ENCODE measurements around the gene RTN4RL2. TPM values are rescaled to one million over a fixed set of nuclear protein-coding genes. Genes with fewer than 3 reads are reported as not detected.

RTN4RL2 gene
- total RNA-seq, 1 experiment from 2014 or later = 7.0 TPM

DNA sequence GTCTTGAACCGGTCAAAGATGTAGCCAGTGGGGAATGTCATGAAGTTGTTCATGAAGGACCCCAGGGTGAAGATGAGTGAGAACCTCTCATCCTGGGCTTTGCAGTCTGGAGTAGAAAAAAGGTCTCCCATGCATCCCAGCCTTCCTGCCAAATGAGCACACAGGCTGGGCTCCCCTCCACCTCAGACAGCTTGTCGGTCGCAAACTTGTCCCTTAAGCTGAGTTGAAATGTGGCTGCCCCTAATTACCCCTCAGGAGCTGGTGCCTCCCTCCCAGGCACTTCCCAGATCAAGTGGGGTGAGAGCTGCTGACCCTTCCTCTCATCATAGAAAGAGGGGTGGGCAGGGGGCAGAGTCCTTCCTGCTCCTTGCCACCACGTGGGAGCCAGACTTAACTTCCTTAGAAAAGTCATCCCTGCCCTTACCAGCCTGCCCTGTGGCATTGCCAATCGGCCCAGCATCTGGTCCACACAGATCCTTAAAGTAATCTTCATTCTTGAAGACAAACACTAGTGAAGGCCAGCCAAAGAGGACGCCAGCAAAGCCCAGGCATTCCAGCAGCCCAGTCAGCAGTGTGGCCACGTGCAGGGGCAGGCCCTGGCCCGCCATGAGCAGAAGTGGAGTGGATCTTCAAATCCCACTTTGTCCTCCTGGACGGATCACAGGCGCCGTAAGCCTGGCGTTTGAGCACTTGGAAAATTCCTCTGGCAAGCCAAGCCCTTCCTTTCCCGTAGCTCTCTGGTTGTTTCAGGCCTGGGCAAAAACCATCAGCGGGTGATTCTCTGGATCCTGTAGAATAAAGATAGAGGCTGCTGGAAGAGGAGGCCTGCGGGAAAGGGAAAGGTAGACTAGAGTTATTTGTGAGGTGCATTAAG lies 34.5 kb upstream of the RTN4RL2 start:
- peaks cover 43% of the 10 kb centered on the region for H3K27me3 Mint-ChIP-seq (ENCODE audit: low read depth)
- Histone ChIP-seq H3K23ac (ENCODE audit: insufficient read length, low read depth, low read length) (no peak overlapping the region), H3K79me2 (ENCODE audit: insufficient read depth, low read length) (no peaks in the 10 kb centered on the region), H4K20me1 (ENCODE audit: control insufficient read depth, insufficient read depth, insufficient read length) (no peaks in the 10 kb centered on the region), H3K27me3 (ENCODE audit: insufficient read depth, low read length) (peaks cover 3% of the 10 kb centered on the region; the same call in 1 of the 2 replicates), H3K18ac (ENCODE audit: insufficient read length, low read depth, low read length) (no peak overlapping the region), H2BK12ac (ENCODE audit: insufficient read length, low read depth, low read length) (no peak overlapping the region), H2AK5ac (ENCODE audit: insufficient read length, low read length) (no peak overlapping the region), H2AFZ (ENCODE audit: low read length) (no peak overlapping the region), H3K9me3 (ENCODE audit: control insufficient read depth, low read depth, low read length) (no peaks in the 10 kb centered on the region), H2BK5ac (ENCODE audit: insufficient read length, low read length) (no peak overlapping the region), H2BK120ac (ENCODE audit: low read depth, low read length, poor library complexity, severe bottlenecking) (no peak overlapping the region), H3K14ac (ENCODE audit: insufficient read depth, low read length) (no peak overlapping the region), H2BK15ac (ENCODE audit: low read depth, low read length) (no peak overlapping the region), H3K27ac (ENCODE audit: insufficient read length, low read depth, low read length) (no peak overlapping the region), H3T11ph (ENCODE audit: low read length) (no peak overlapping the region), H3K9ac (ENCODE audit: extremely low read depth, insufficient read length, low read length) (no peak overlapping the region), H4K5ac (ENCODE audit: insufficient read length, low read depth, low read length) (no peak overlapping the region), H3K79me1 (ENCODE audit: insufficient read depth, low read depth, low read length, poor library complexity, severe bottlenecking) (no peaks in the 10 kb centered on the region), H3K4me2 (ENCODE audit: insufficient read depth, insufficient read length, low read length) (peak overlapping the region; percentile 60), H3K23me2 (ENCODE audit: insufficient read length, low read depth, low read length, poor library complexity, severe bottlenecking) (peaks cover 6% of the 10 kb centered on the region), H3K4ac (ENCODE audit: low read depth, low read length) (no peak overlapping the region), H2BK20ac (ENCODE audit: low read depth, low read length, poor library complexity, severe bottlenecking) (no peak overlapping the region), H4K8ac (replicated peaks; ENCODE audit: insufficient read length, low read depth, low read length) (no peak overlapping the region), H3K56ac (ENCODE audit: insufficient read length, low read depth, low read length) (no peak overlapping the region), H4K91ac (ENCODE audit: insufficient read length, low read depth, low read length) (no peak overlapping the region), H3K4me1 (ENCODE audit: insufficient read depth, low read length) (peaks cover 2% of the 10 kb centered on the region; the same call in 1 of the 2 replicates)
- H3K36me3 Mint-ChIP-seq (ENCODE audit: insufficient read depth in 1 of 3, low read depth in 3 of 3) = peaks cover 11 to 23% (median 21%) of the 10 kb centered on the region in 3 experiments
- no CpG with 5 or more reads among the region's 15 CpGs for WGBS (ENCODE audit: extremely low coverage, insufficient read length, low lambda C conversion rate)
- no peaks in the 10 kb centered on the region for H3K9me3 Mint-ChIP-seq
- TF ChIP-seq, protein P1, sequence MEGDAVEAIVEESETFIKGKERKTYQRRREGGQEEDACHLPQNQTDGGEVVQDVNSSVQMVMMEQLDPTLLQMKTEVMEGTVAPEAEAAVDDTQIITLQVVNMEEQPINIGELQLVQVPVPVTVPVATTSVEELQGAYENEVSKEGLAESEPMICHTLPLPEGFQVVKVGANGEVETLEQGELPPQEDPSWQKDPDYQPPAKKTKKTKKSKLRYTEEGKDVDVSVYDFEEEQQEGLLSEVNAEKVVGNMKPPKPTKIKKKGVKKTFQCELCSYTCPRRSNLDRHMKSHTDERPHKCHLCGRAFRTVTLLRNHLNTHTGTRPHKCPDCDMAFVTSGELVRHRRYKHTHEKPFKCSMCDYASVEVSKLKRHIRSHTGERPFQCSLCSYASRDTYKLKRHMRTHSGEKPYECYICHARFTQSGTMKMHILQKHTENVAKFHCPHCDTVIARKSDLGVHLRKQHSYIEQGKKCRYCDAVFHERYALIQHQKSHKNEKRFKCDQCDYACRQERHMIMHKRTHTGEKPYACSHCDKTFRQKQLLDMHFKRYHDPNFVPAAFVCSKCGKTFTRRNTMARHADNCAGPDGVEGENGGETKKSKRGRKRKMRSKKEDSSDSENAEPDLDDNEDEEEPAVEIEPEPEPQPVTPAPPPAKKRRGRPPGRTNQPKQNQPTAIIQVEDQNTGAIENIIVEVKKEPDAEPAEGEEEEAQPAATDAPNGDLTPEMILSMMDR (conservative IDR thresholded peaks at IDR 0.05) = no peak
- H3K4me3 Mint-ChIP-seq = peak overlapping the region; percentile 68 to 83
- DNase-seq = no peak
- H3K27ac Mint-ChIP-seq = no peak overlapping the region
- H3K4me1 Mint-ChIP-seq = peaks cover 27 to 34% of the 10 kb centered on the region in 2 experiments
